Prostate gland (tissue), 2 donors: ENCODE results near the gene KIF15. TPM values are rescaled to one million over a fixed set of nuclear protein-coding genes. Genes with fewer than 3 reads are reported as not detected.
"Not testable (repeated sequence)": the region's sequence is repeated elsewhere in the genome, so short reads cannot be mapped to it uniquely, and the experiment has no call there.

ENCODE experiments used
- DNase-seq: peaks from one replicate; pipeline ENCODE4 v3.0.0-alpha.2; 2019; ENCODE audit warnings: low spot score
- H3K27ac ChIP-seq, 2 donors: fragments of 200-600 bp; sonication (generic); 2 replicates each; pipeline ENCODE4 v1.5.1; 2017 to 2019
- H3K27me3 ChIP-seq: fragments of 200-600 bp; sonication (generic); replicated peaks from 2 replicates; pipeline ENCODE4 v1.5.1; 2019; ENCODE audit not compliant: insufficient read depth
- H3K36me3 ChIP-seq, 2 donors: fragments of 200-600 bp; sonication (generic); 1 replicate in 1 of 2; 2 replicates in 1 of 2; pipeline versions ENCODE4 v1.5.1 to v1.8.1; 2017 to 2019
- H3K4me1 ChIP-seq: fragments of 200-600 bp; sonication (generic); replicated peaks from 2 replicates; pipeline ENCODE4 v1.5.1; 2019
- H3K4me3 ChIP-seq, 2 donors: fragments of 200-600 bp; sonication (generic); 2 replicates each; pipeline ENCODE4 v1.5.1; 2017 to 2019
- H3K9me3 ChIP-seq: fragments of 200-600 bp; sonication (generic); 2 replicates; pipeline ENCODE4 v1.5.1; 2017
- CTCF ChIP-seq, 4 experiments: fragments of 200-600 bp in 2 of 4; fragments of 450-650 bp in 2 of 4; sonication (generic) in 2 of 4; IDR thresholded peaks; 1 replicate in 3 of 4; 2 replicates in 1 of 4; pipeline ENCODE4 v1.5.1; 2016 to 2019; ENCODE audit warnings: antibody characterized with exemption in 4 of 4, mild to moderate bottlenecking in 2 of 4, moderate library complexity in 2 of 4
- POLR2A ChIP-seq: fragments of 450-650 bp; IDR thresholded peaks from one replicate; pipeline ENCODE4 v1.6.1; 2016; ENCODE audit warnings: antibody characterized with exemption, mild to moderate bottlenecking
- POLR2AphosphoS5 ChIP-seq: sonication (generic); formaldehyde crosslinking; IDR thresholded peaks from one replicate; pipeline ENCODE4 v1.6.1; 2017; ENCODE audit warnings: antibody characterized with exemption
- WGBS: methylation state at CpG from one replicate; pipeline ENCODE4 v1.1.5; 2018; 5-methylcytosine and 5-hydroxymethylcytosine counted together
- intact Hi-C: fragments of 100-400 bp; cut with DNase I; formaldehyde crosslinking; loops from one replicate; pipeline ENCODE4 v1.14.2; 2022
- total RNA-seq, 2 donors: library from RNA; depleted of rRNA; stranded (reverse); fragments of >200 nt; gene quantifications; one replicate each; pipeline ENCODE4 v1.1.0, GENCODE V29; 2016

Gene KIF15
- total RNA-seq, 2 donors from 2014 or later, result 0.55 to 4.8 TPM

DNA sequence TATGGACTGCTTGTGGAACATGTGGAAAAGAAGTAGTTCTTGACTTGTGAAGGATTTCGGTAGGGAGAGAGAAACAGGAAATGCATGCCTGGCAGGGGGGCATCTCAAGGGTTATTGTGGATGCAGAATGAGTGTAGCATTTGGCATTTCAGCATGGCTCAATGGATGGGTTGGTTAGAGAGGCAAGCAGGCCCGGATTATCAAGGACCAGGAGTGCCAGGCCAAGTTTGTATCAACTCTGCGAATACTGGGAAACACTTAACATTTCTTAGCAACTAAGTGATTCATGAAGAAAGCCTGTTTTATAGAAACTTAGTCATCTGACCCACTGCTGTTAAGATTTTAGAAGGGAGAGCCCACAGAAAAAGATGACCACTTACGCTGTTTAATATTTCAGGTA, 33.6 kb downstream of the KIF15 start:
- no peak overlapping the region for H3K4me3 ChIP-seq
- 96% methylated on average over 4 of the region's 4 CpGs for WGBS
- H3K27ac ChIP-seq, result no peak overlapping the region
- intact Hi-C loops, result no loop called here
- TF ChIP-seq POLR2A, result no peak
- TF ChIP-seq CTCF (IDR thresholded peaks at IDR 0.05), result no peak
- no peak for TF ChIP-seq POLR2AphosphoS5
- H3K36me3 ChIP-seq, result no peaks in the 10 kb centered on the region
- no peaks in the 10 kb centered on the region for H3K4me1 ChIP-seq
- no peak for DNase-seq
- H3K27me3 ChIP-seq, result no peaks in the 10 kb centered on the region
- no peaks in the 10 kb centered on the region for H3K9me3 ChIP-seq

DNA sequence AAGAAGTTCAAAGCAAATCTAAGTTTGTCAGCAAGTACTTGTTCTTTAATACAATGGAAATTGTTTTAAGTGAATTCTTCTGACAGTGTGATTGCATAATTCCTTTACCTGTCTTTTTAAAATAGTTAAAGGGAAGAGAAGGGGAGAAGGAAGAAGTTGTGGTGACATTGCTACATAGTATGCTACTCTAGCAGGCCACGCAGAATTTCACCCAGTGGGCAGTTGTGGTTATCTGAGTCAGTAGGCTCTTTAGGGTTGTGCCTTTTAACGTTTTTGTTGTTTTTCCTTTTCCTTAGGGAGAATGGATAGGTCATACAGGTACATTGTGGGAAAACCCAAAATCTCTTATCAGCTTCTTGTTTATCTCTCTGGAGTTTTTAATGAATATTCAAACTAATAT, 40.4 kb downstream of the KIF15 start:
- no peaks in the 10 kb centered on the region for H3K27me3 ChIP-seq
- no peak overlapping the region for H3K4me3 ChIP-seq
- no peaks in the 10 kb centered on the region for H3K36me3 ChIP-seq
- DNase-seq, result no peak
- intact Hi-C loops, result no loop called here
- no peaks in the 10 kb centered on the region for H3K9me3 ChIP-seq
- 93% methylated on average over 2 of the region's 2 CpGs for WGBS
- TF ChIP-seq POLR2AphosphoS5 (no peak), CTCF (IDR thresholded peaks at IDR 0.05) (no peak), POLR2A (no peak)
- no peaks in the 10 kb centered on the region for H3K4me1 ChIP-seq
- no peak overlapping the region for H3K27ac ChIP-seq

GRCh38 chr3:44803298-44803697, 41.7 kb downstream of the KIF15 start:
- H3K4me3 ChIP-seq, result no peak overlapping the region

GRCh38 chr3:44805960-44806359, 44.4 kb downstream of the KIF15 start:
- Histone ChIP-seq H3K36me3 (no peaks in the 10 kb centered on the region), H3K27me3 (no peaks in the 10 kb centered on the region), H3K9me3 (no peaks in the 10 kb centered on the region), H3K27ac (no peak overlapping the region), H3K4me1 (no peaks in the 10 kb centered on the region), H3K4me3 (no peak overlapping the region)
- intact Hi-C loops, result no loop called here
- no peak for DNase-seq
- TF ChIP-seq CTCF (IDR thresholded peaks at IDR 0.05) (no peak), POLR2A (no peak), POLR2AphosphoS5 (no peak)
- 98% methylated on average over 2 of the region's 2 CpGs for WGBS

More at GRCh38 chr3:44803298-44803697, 41.7 kb downstream of the KIF15 start:
- H3K27me3 ChIP-seq, result no peaks in the 10 kb centered on the region
- no peak for TF ChIP-seq CTCF (IDR thresholded peaks at IDR 0.05)
- TF ChIP-seq POLR2AphosphoS5, result no peak
- no peak for TF ChIP-seq POLR2A
- no peaks in the 10 kb centered on the region for H3K4me1 ChIP-seq
- intact Hi-C loops, result no loop called here
- DNase-seq, result no peak
- no peaks in the 10 kb centered on the region for H3K9me3 ChIP-seq
- 96% methylated on average over 2 of the region's 2 CpGs for WGBS
- H3K36me3 ChIP-seq, result no peaks in the 10 kb centered on the region
- H3K27ac ChIP-seq, result no peak overlapping the region

DNA sequence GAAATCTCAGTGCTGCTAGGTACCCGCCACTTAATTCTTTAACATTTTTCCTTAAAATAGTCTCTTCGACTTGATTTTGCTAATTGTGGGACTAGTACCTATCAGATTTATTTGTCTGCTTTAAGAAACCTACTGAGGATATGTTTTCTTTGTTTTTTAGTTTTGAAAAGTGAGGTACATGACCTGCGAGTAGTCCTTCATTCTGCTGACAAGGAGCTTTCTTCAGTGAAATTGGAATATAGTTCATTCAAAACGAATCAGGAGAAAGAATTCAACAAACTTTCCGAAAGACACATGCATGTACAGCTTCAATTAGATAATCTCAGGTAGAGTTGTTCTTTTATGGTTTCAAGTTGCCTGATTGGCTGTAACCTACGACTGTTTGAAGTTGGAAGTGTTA, 53.2 kb downstream of the KIF15 start:
- DNase-seq, result no peak
- H3K36me3 ChIP-seq, result no peaks in the 10 kb centered on the region
- H3K27me3 ChIP-seq, result no peaks in the 10 kb centered on the region
- H3K9me3 ChIP-seq, result no peaks in the 10 kb centered on the region
- 87% methylated on average over 6 of the region's 6 CpGs for WGBS
- no peak overlapping the region for H3K4me3 ChIP-seq
- no peak overlapping the region for H3K27ac ChIP-seq
- no peak for TF ChIP-seq POLR2AphosphoS5
- no peaks in the 10 kb centered on the region for H3K4me1 ChIP-seq
- intact Hi-C loops, result no loop called here

DNA sequence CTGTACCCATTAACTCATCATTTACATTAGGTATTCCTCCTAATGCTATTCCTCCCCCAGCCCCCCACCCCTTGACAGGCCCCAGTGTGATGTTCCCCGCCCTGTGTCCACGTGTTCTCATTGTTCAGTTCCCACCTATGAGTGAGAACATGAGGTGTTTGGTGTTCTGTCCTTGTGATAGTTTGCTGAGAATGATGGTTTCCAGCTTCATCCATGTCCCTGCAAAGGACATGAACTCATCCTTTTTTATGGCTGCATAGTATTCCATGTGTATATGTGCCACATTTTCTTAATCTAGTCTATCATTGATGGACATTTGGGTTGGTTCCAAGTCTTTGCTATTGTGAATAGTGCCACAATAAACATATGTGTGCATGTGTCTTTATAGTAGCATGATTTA, 54.7 kb downstream of the KIF15 start:
- WGBS, result 100% methylated on average over 2 of the region's 2 CpGs
- intact Hi-C loops, result not testable (repeated sequence)

DNA sequence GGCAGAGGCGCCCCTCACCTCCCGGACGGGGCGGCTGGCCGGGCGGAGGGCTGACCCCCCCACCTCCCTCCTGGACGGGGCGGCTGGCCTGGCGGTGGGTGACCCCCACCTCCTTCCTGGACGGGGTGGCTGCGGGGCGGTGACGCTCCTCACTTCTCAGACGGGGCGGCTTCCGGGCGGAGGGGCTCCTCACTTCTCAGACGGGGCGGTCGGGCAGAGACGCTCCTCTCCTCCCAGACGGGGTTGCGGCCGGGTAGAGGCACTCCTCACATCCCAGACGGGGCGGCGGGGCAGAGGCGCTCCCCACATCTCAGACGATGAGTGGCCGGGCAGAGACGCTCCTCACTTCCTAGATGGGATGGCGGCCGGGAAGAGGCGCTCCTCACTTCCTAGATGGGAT, 59.6 kb downstream of the KIF15 start:
- intact Hi-C loops, DNase-seq, H3K27ac ChIP-seq, H3K36me3 ChIP-seq, H3K9me3 ChIP-seq, H3K27me3 ChIP-seq, H3K4me3 ChIP-seq, H3K4me1 ChIP-seq: not testable (repeated sequence)
- WGBS, result 98% methylated on average over 34 of the region's 34 CpGs

More for the DNA sequence above, 54.7 kb downstream of the KIF15 start:
- not testable (repeated sequence) for H3K4me3 ChIP-seq, DNase-seq, H3K9me3 ChIP-seq, H3K36me3 ChIP-seq, H3K4me1 ChIP-seq, H3K27ac ChIP-seq, H3K27me3 ChIP-seq
